BJ (cell line): Measurements from ENCODE around the gene ADRA2B. TPM values are rescaled to one million over a fixed set of nuclear protein-coding genes. Genes with fewer than 3 reads are reported as not detected.
A peak's percentile ranks its signal among the peaks of the same experiment; 100 is the strongest.

Experiments used
- CTCF ChIA-PET: fragments of 350-600 bp; formaldehyde crosslinking; extraction: SDS; loops from one replicate; lab custom pipeline; 2021; ENCODE audit warnings: antibody characterized with exemption, inconsistent platforms; lab: Yijun Ruan, JAX
- POLR2A ChIA-PET: fragments of 300-600 bp; sonication (Branson Sonifier 250); formaldehyde crosslinking; extraction: SDS; loops from one replicate; lab custom pipeline; 2021; ENCODE audit warnings: antibody characterized with exemption; lab: Charles Lee
- DNase-seq: peaks from one replicate; pipeline ENCODE4 v3.0.0-alpha.2; 2011; ENCODE audit warnings: low read depth
- H3K27me3 ChIP-seq: 2 replicates; pipeline ENCODE4 v1.6.0; 2011; ENCODE audit warnings: low read length; ENCODE audit not compliant: control insufficient read depth, insufficient read depth
- H3K36me3 ChIP-seq: 2 replicates; pipeline ENCODE4 v1.5.1; 2011; ENCODE audit warnings: low read length; ENCODE audit not compliant: control insufficient read depth, insufficient read depth
- H3K4me3 ChIP-seq: 2 replicates; pipeline ENCODE4 v1.5.1; 2011; ENCODE audit warnings: low read depth, mild to moderate bottlenecking, control low read depth, low read length
- polyA plus RNA-seq: library from polyadenylated mRNA; depleted of rRNA; stranded (reverse); fragments of >200 nt; gene quantifications from 2 replicates; pipeline ENCODE4 v1.2.3, GENCODE V29; 2011
- TF ChIP-seq, protein P1 (sequence below): IDR thresholded peaks from 2 replicates; pipeline ENCODE4 v1.5.1; 2011; ENCODE audit warnings: low read depth, mild to moderate bottlenecking, control low read depth, inconsistent platforms, low read length, moderate library complexity; ENCODE audit not compliant: insufficient read depth

The ADRA2B gene
- polyA plus RNA-seq, 1 experiment = not detected

DNA sequence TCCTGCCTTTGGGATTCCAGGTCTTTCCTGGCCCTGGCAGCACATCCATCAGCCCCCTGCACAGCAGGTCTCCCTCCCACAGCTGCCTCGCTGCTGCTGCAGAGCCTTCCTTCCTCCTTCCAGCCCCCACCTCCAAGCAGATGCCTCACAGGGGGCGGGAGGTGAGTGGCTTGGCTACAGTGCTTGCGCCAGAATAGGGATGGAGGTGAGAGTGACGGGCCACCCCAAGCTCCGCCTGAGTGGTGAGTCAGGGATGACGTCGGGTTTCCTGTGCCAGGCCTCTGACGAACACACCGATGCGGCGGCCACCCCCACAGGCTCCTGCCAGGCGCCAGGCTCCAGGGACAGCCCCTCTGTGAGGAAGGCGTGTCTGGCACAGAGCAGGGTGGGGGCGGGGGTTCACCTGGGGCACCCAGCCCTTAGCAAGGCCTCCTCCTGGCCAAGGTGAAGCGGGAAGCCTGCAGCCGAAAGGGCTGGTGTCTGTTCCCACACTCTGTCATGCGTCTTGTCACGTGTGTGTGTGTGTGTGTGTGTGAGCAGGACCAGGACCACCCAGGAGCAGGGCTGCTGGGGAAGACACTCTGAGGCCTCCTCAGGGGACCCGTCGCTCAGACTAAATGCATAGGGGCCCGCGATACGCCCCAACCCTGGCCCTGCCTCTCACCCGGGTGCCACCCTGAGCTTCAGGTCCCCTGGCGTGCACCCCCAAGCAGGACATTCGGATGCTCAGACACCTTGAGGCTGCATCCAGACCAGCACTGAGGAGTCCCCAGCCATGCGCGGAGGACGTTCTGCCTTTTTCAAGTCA, 32.2 kb upstream of the ADRA2B start:
- no peak overlapping the region for H3K4me3 ChIP-seq
- peak; percentile 29 for DNase-seq
- no peaks in the 10 kb centered on the region for H3K27me3 ChIP-seq
- ChIA-PET CTCF (interaction anchor here (1.2 to 1.4 kb wide), 2 partner anchors 9 to 32 kb away, joined by 4 read pairs; no protein-coding TSS in a partner anchor), POLR2A (no interaction called here)
- H3K36me3 ChIP-seq = no peaks in the 10 kb centered on the region
- TF ChIP-seq, protein P1, sequence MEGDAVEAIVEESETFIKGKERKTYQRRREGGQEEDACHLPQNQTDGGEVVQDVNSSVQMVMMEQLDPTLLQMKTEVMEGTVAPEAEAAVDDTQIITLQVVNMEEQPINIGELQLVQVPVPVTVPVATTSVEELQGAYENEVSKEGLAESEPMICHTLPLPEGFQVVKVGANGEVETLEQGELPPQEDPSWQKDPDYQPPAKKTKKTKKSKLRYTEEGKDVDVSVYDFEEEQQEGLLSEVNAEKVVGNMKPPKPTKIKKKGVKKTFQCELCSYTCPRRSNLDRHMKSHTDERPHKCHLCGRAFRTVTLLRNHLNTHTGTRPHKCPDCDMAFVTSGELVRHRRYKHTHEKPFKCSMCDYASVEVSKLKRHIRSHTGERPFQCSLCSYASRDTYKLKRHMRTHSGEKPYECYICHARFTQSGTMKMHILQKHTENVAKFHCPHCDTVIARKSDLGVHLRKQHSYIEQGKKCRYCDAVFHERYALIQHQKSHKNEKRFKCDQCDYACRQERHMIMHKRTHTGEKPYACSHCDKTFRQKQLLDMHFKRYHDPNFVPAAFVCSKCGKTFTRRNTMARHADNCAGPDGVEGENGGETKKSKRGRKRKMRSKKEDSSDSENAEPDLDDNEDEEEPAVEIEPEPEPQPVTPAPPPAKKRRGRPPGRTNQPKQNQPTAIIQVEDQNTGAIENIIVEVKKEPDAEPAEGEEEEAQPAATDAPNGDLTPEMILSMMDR = no peak

DNA sequence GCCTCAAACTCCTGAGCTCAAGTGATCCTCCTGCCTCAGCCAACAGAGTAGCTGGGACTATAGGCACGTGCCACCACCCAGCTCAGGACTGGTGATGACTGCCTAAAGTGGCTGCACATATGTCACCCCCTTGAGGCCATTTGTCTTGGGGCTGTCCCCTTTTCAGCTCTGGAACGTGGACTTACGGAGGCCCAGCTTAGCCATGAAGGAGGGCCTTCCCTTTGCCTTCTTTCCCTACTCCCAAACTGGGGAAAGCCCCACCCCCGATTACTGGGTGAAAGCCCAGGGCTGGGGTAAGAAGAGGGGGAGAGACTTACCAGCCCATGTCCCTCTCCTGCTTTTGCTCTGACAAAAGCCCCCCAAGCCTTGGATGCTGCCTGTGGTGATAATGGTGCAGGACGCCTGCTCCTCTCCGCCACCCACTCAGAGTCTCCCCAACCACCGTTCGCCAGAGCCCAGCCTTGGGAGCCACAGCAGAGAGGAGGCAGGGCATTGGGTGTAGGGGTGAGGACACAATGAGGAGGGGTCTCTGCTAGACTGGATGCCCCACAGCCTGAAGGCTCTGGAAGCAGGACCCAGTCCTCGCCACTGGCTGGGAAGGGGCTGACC, 31.3 kb upstream of the ADRA2B start:
- ChIA-PET CTCF (interaction anchor here (0.5 to 1.4 kb wide), 5 partner anchors 8 to 55 kb away, joined by 3 to 5 read pairs (median 4); no protein-coding TSS in a partner anchor), POLR2A (no interaction called here)
- Histone ChIP-seq H3K27me3 (no peaks in the 10 kb centered on the region), H3K4me3 (no peak overlapping the region), H3K36me3 (no peaks in the 10 kb centered on the region)
- no peak for DNase-seq
- TF ChIP-seq, protein P1 = no peak

DNA sequence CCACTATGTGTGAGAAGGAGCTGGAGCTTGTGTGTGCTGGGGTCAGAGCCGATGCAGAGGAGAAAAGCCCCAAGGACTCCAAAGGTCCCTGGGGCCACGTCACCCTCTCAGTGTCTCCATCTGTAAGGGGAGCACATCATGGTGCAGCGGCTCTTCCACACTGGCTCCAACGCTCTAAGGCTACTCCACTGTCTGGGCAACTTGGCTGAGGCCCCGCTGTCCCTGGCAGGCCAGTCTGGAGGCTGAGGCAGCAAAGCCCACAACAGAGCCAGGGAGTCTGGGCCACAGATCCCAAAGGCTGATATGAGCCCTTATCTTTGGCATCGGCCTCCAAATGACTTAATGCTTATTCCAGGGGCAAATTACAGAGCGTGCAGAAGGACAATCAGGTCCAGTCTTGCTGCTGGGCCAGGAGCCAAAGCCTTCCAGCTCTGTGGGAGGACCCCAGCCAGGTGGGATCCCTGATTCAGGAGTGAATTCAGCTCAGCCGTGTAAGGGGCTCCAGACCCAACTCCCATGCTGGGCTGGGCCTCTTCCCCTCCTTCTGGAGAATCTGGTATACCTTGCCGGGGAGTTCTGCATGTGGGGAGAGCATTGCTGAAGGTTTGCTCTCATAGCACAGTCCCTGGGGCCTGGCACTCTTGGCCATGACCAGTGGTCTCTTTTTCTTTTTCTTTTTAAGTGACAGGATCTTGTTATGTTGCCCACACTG, 30.7 kb upstream of the ADRA2B start:
- CTCF ChIA-PET = interaction anchor here (1.0 to 1.4 kb wide), 4 partner anchors 8 to 30 kb away, joined by 3 to 5 read pairs (median 4); no protein-coding TSS in a partner anchor
- no peak for DNase-seq
- POLR2A ChIA-PET = no interaction called here

DNA sequence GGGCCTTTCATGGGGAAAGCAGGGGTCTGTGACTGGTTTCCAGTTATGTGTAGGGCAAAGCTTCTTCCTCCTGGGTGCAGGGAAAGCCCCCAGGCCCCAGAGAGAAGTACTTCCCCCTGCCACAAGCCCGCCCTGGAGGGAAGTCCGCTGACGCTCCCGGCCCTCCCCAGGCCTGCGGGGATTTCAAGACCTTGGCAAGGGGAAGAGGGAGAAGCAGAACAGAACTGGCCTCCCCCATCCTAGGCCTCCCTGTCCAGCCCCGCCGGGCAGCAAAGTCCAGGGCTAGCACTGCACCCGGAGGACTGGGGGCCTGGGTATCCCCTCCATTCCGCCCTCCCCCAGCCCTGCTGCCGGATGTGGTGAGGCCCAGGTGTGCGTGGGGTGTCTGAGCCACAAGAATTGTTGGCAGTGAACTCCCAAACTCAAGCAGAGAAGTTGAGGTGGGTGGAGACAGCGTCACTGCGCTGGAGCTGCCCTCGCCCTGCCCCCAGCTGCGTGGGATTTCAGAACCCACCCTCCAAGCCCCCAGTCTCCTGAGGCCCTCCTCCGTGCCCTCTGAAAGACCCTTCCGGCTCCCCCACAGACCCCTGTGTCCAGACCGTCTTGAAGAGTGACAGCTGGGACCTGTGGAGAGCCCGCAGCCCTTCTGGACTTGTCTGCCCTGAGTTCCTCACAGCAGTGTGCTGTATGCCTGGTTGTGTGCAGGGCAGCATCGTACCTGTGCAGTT, 29.9 kb upstream of the ADRA2B start:
- no peaks in the 10 kb centered on the region for H3K36me3 ChIP-seq
- H3K27me3 ChIP-seq = no peaks in the 10 kb centered on the region
- TF ChIP-seq, protein P1 = no peak
- H3K4me3 ChIP-seq = no peak overlapping the region
- ChIA-PET POLR2A (no interaction called here), CTCF (no interaction called here)
- no peak for DNase-seq

More for the DNA sequence above, 30.7 kb upstream of the ADRA2B start:
- Histone ChIP-seq H3K36me3 (no peaks in the 10 kb centered on the region), H3K27me3 (no peaks in the 10 kb centered on the region), H3K4me3 (no peak overlapping the region)
- TF ChIP-seq, protein P1 = no peak
